Upper lobe of left lung (tissue), 4 donors: Measurements from ENCODE around the gene RSPH10B.
"Not testable (repeated sequence)": the region's sequence is repeated elsewhere in the genome, so short reads cannot be mapped to it uniquely, and the experiment has no call there.

Source experiments
- CTCF ChIP-seq, 6 experiments: fragments of 450-650 bp in 4 of 6; fragments of 200-600 bp in 2 of 6; sonication (generic) in 2 of 6; IDR thresholded peaks; one replicate each; pipeline ENCODE4 v1.5.1; 2016 to 2019; ENCODE audit warnings: antibody characterized with exemption in 6 of 6
- POLR2A ChIP-seq, 4 donors: fragments of 450-650 bp; IDR thresholded peaks; one replicate each; pipeline ENCODE4 v1.5.1; 2016 to 2017; ENCODE audit warnings: antibody characterized with exemption in 4 of 4, mild to moderate bottlenecking in 2 of 4

GRCh38 chr7:5934945-5935450 is 35.5 kb downstream of the RSPH10B start:
- TF ChIP-seq CTCF, POLR2A (IDR thresholded peaks at IDR 0.05): not testable (repeated sequence)
